ENCODE data around the gene DNAJC22.

- no peak for TF ChIP-seq POLR2AphosphoS5 (IDR thresholded peaks at IDR 0.05; ENCODE audit: low read depth, low read length)
- TF ChIP-seq SIN3A (IDR thresholded peaks at IDR 0.05; ENCODE audit: borderline replicate concordance, insufficient read depth, low read length): no peak
These were observed 14.2 kb upstream of the DNAJC22 start for GRCh38 chr12:49332441-49332861.

Measured in PFSK-1 (cell line).